Fibroblast of upper back skin (primary cell): ENCODE results near the gene ENC1.
A peak's percentile ranks its signal among the peaks of the same experiment; 100 is the strongest.
"Not testable (repeated sequence)": the region's sequence is repeated elsewhere in the genome, so short reads cannot be mapped to it uniquely, and the experiment has no call there.

Experiments used
- DNase-seq: peaks from one replicate; pipeline ENCODE4 v3.0.0-alpha.2; 2013

Gene ENC1

DNA sequence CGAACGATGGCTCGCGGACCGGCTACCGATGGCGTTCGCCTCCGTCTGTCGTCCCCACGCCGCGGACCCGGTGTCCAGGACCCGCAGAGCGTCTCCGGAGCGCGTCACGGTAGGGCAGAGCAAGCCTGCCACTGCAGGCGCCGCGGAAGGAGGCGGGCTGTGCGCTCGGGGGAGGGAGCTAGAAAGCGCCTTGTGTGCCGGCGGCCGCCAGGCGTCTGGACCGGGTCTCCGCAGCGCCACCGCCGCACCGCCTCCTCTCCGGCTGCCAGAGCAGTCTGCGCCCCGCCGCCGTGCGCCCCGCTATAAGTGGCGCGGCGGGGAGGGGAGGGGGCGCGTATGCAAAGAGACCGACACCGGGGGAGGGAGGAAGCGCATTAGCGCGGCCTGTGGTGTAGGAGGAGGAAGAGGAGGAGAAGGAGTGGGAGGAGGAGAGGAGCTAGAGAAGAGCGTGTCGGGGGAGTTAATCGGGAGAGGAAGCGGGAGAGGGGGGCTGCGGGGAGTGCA is at the start of gene ENC1:
ENC1 (minus strand) TSS at position 279 of the 504 bp plus-strand sequence. CDS start 4,243 bp downstream, outside the sequence.
- peak; percentile 94 for DNase-seq

- DNase-seq, result no peak
Measured at GRCh38 chr5:74686962-74687751, 46.6 kb upstream of the ENC1 start.

DNA sequence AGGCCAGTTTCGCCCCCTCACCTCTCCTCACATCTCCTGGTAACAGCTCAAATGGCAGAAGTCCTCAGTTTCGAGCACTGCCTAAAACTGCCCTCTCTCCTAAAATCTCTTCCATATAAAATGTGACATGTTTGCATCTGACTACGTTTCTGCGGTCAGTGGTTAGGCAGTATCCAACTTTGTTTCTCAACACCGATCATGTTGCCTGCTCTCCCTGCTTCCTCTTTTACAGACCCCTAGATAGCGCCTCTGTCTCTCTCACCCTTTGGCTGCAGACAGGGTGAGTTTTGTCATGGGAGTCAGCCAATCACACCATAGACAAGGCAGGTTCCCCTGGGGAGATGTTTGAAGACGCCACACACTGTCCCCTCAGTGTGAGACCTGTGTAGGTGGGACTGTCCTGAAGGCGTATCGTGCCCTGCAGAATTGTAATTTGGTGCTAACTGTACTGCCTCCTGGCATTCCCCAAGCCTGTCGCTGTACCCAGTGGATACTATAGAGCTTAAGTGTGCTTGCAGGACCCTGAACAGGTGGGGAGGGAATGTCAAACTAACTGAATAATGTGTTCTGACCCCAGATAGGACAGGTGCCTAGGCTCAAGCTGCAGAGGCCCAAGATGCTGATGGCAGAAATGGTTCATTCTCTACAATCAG is 45.6 kb upstream of the ENC1 start:
- peak; percentile 34 for DNase-seq

DNA sequence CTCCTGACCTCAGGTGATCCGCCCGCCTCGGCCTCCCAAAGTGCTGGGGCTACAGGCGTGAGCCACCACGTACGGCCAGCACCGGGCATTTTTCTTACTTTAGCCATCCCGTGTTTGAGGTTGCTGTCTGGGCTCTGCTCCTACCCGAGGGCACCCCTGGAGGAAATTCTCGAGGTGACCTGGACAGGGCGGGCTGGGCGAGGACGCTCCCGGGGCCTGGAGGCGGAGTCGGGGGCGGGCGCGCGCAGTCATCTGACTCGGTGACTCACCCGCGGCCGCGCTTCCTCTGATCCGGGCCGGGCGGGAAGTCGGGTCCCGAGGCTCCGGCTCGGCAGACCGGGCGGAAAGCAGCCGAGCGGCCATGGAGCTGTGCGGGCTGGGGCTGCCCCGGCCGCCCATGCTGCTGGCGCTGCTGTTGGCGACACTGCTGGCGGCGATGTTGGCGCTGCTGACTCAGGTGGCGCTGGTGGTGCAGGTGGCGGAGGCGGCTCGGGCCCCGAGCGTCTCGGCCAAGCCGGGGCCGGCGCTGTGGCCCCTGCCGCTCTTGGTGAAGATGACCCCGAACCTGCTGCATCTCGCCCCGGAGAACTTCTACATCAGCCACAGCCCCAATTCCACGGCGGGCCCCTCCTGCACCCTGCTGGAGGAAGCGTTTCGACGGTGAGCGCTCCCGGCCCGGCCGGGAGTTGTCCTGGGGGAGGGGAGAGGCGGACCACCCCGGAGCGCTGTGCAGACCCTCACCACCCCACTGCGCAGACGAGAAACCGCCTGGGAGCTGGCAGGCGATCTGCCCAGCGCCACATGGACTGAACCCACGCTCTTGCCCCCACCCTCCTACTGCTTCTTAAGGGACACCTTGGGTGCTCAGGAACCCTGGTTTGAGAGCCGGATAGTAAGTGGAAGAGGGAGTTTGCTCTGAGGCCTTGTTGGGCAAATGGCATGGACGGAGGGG is 44.6 kb upstream of the ENC1 start, which contains the start of gene HEXB:
HEXB (plus strand) TSS at position 334 of the 952 bp plus-strand sequence; CDS start at position 362, 28 bp downstream.
- DNase-seq, result peak; percentile 82

- peak; percentile 34 for DNase-seq
Measured at GRCh38 chr5:74679966-74680365, 39.4 kb upstream of the ENC1 start.

DNA sequence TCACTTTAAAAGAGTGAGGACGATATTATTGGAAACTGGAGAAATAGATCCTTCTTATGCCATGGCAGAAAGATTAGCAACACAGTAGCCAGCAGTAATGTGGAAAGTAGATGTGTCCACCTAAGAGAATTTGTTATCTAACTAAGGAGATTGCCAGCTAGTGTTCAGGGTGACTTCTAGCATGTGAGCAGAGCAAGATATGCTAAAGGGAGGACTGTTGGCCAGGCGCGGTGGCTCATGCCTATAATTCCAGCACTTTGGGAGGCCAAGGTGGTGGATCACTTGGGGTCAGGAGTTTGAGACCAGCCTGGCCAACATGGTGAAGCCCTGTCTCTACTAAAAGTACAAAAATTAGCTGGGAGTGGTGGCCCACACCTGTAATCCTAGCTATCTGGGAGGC is 38.8 kb upstream of the ENC1 start:
- DNase-seq, result not testable (repeated sequence)

DNA sequence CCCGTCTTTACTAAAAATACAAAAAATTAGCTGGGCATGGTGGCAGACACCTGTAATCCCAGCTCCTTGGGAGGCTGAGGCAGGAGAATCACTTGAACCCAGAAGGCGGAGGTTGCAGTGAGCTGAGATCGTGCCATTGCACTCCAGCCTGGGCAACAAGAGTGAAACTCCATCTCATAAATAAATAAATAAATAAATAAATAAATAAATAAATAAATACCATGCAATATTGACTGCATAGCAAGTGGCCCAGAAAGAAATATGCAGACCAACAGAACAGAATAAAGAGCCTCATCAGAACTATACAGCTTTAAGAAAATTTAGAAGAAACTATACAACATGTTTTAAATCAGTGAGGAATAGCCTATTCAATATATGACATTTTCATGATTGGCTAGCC is 37.6 kb upstream of the ENC1 start:
- not testable (repeated sequence) for DNase-seq

DNA sequence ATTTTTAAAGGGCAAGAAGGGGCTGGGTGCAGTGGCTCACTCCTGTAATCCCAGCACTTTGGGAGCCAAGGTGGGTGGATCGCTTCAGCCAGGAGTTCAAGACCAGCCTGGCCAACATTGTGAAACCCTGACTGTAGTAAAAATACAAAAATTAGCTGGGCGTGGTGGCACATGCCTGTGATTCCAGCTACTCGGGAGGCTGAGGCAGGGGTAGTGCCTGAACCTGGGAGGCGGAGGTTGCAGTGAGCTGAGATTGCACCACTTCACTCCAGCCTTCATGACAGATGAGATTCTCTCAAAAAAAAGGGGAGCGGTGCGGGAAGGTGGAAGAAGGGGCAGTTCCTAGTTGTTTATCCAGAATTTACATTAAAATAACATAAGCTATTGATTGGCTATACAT is 35.9 kb upstream of the ENC1 start:
- not testable (repeated sequence) for DNase-seq

DNA sequence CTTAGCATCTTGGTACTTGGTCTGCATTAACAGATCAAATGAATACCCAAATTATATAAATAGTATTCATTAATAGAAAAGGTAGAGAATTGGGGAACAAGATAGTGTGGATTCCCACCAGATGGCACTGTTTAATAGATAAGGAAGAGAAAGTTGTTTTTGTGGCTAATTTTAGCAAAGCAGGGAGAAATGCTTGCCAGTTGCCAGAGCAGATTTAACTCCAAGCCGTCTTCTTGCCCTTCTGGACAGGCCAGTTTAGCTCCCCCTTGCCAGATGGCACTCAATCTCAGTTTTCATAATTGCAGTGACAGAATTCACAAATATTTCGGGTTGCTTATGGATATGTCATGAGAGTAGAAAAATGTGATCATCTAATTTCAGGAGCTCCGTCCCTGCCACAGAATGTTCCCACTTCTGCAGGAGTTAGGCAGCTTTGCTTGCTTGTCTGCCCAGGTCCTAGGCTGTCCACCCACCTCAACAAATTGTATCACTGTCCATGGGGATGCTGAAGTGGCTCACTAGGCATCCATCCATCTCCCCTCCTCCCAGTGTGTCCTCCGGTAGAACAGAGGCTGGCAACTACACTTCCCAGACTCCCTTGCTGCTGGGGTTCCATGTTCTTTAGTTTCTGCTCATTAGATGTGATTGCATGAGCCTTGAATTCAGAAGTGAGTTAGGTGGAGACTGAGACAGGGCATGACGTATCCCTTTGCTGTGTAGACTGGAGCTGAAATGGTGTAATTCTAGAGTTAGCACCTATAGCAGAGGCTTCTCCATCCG is 32.7 kb upstream of the ENC1 start:
- DNase-seq, result peak; percentile 49

- no peak for DNase-seq
Measured at GRCh38 chr5:74672215-74672877, 31.8 kb upstream of the ENC1 start.

DNA sequence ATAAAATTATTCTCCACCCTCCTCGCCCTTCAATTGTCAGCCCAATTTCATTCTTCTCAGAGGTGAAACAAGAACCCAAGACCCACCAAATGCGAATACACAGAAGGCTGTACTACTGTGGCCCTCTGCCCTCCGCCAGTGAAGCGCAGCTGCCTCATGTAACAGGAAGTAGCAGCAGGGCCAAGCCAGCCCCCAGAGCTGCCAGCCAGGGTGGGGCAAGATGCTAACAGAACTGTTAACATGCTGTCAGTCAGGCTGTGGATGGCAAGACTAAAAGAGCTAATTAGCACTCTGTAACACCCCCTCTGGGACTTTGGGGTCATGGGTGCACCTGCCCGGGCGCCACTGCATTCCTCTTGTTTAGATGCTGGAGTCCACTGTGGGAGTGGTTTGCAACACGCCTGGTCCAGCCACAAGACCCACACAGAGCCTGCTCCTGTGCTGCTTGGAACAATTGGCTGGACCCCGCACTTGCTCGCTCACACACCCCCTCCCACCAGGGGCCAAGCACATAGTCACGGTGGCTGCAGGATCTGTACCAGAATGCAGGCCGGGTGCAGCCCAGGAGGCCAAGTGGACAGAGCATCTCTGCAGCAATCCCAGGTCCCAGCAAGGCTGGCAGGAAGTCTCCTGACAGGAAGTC is 30.0 kb upstream of the ENC1 start:
- no peak for DNase-seq

GRCh38 chr5:74669821-74670220 is 29.3 kb upstream of the ENC1 start:
- DNase-seq, result no peak

DNA sequence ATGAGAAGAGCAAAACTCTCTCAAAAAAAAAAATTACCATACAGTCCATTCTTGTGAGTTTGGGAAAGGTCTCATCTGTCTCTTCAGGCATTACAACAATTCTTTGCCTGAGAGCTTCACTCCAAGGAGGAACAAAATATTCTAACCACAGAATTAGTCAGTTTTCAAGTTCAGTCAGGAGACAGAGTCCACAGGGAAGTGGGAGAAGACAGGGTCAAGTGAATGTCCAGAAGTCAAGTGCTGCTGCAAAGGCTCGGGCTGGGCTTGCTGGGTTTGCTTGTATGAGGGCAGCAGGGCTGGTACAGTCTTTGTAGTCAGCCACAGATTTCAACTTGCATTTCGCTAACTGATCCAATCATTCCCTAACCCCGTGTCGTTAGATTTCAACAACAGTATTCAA is 26.9 kb upstream of the ENC1 start:
- peak; percentile 46 for DNase-seq

DNA sequence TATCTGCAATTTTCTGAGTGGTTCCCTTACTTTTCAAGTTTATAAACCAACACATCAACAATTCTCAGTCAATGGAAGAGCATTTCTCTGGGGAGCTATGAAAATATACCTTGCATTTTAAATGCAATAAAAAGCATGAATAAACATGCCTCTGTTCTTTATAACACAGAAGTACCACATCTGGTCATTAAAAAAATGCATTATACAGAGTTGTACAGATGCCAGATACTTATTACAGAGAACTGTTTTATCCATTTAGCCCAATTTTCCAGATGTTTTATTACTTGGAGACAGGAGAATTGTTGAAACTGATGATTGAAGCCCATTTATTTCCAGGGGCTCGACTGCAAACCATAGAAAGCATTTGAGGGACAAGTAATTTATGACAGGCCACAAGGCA is 25.3 kb upstream of the ENC1 start:
- DNase-seq, result no peak

DNA sequence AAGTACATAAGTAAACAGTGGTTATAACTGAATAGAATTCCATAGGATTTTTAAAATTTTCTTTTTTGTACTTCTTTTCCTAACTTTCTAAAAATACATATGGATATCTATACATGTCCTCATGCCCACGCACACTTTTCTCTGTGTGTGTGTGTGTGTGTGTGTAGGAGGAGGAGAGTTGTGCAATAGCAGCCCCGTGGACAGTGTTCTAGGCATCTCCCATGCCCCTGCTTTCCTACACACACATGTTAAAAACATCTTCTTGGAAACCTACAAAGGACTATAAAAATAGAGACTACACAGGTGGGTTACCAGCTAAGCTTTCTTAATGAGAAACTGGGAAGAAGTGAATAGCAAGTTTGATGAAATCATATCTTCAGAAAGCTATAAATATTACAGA is 24.7 kb upstream of the ENC1 start:
- no peak for DNase-seq

GRCh38 chr5:74664551-74664950 is 24.0 kb upstream of the ENC1 start:
- DNase-seq, result no peak

- DNase-seq, result no peak
Measured at GRCh38 chr5:74660873-74661272, 20.3 kb upstream of the ENC1 start.

DNA sequence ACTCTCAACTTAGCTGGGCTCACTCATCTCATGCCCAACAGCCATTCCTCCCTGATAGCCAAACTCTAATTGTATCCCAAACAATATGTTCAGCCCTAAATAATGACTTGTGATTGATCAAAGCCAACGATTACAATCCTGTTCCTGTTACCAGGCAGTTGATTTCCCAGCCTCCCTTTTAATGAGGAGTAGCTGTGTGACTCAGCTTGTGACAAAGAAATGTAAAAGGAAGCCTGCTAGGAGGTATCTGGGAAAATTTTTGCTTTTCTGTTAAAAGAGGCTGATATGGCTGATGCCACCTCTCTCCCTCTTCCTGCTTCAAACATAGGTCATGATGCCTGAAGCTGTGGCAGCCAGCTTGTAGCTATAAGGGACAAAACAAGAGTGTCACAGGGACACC is 19.6 kb upstream of the ENC1 start:
- no peak for DNase-seq

DNA sequence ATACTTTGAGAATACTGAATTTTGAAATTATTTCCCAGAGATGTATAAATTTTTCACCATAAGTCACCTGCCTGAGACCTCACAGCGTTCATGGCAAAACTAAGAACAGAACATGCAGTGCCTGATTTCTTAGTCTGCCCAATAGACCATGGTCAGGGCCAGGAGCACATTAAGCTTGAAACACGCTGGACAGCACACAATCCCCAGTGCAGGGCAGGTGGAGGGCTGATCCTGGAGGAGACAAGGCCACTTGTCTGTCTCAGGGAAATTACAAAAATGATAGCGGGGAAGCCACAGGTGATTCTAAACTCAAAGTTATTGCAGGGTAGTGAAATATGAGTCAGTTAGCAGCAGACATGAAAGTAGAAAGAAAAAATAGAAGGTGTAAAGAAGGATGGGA is 18.6 kb upstream of the ENC1 start:
- no peak for DNase-seq

DNA sequence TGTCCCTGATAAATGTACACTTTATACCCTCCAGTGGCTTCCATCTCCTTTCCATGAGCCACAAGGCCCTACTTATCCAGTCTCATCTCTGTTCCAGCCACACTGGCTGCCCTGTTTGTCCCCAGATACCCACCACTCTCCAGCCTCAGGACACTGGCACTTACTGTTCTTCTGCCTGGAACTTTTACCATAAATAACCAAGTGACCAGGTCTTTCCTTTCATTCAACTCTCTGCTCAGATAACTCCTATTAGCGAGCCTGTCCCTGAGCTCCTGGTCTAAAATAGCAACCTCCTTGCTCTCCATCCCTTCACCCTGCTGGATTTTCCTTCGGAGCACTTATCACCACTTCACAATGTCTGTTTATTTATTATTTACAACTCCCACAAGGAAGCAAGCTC is 16.6 kb upstream of the ENC1 start:
- no peak for DNase-seq

DNA sequence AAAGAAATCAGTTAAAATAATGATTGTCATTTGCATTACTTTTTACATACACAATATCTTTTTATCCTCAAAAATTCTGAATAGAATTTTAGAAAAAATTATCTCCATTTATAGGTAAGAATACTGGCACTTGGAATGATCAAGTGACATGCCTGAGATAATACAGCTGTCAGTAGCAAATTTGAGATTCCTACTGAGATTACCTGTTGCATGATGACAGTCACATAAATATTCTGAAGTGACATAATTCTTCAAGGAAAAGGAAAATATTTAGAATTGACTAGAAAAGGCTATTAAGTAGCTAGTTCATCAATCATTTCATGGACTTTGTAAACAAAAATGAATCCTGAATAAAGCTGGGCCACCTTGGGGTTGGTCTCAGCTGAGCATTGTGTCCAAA is 15.2 kb upstream of the ENC1 start:
- DNase-seq, result no peak
